Ectodermal cell (in vitro differentiated cells): ENCODE measurements around the gene SPOP.

Experiments used
- H3K27ac ChIP-seq: 2 replicates; pipeline ENCODE4 v1.7.0; 2013; ENCODE audit warnings: mild to moderate bottlenecking, low read depth, low read length; ENCODE audit not compliant: insufficient read depth, poor library complexity, severe bottlenecking
- H3K27me3 ChIP-seq: 2 replicates; pipeline ENCODE4 v1.7.0; 2013; ENCODE audit warnings: mild to moderate bottlenecking, low read length; ENCODE audit not compliant: insufficient read depth, control insufficient read depth, poor library complexity, severe bottlenecking
- H3K36me3 ChIP-seq: one replicate; pipeline ENCODE4 v1.7.0; 2013; ENCODE audit warnings: low read length; ENCODE audit not compliant: control insufficient read depth, insufficient read depth
- H3K4me1 ChIP-seq: one replicate; pipeline ENCODE4 v1.7.0; 2013; ENCODE audit warnings: low read length; ENCODE audit not compliant: control insufficient read depth, insufficient read depth
- H3K4me3 ChIP-seq: 2 replicates; pipeline ENCODE4 v1.7.0; 2013; ENCODE audit warnings: low read depth, low read length, control low read depth; ENCODE audit not compliant: insufficient read depth
- H3K9me3 ChIP-seq: 2 replicates; pipeline ENCODE4 v1.7.0; 2013; ENCODE audit warnings: mild to moderate bottlenecking, low read length, moderate library complexity; ENCODE audit not compliant: control insufficient read depth
- WGBS, 2 experiments: methylation state at CpG; one replicate each; pipeline ENCODE4 v1.1.7; 2013; ENCODE audit warnings: missing lambda C conversion rate in 2 of 2; 5-methylcytosine and 5-hydroxymethylcytosine counted together

SPOP gene

GRCh38 chr17:49696233-49696761 lies 18.4 kb upstream of the SPOP start:
- peaks cover 12% of the 10 kb centered on the region for H3K36me3 ChIP-seq
- peaks cover 3% of the 10 kb centered on the region for H3K4me1 ChIP-seq
- H3K27me3 ChIP-seq = no peaks in the 10 kb centered on the region
- no peaks in the 10 kb centered on the region for H3K9me3 ChIP-seq
- WGBS, 2 experiments = 86% methylated on average over 8 of the region's 8 CpGs
- no peak overlapping the region for H3K27ac ChIP-seq
- H3K4me3 ChIP-seq = no peak overlapping the region

- 66 to 68% methylated on average over 4 to 5 of the region's 5 CpGs for WGBS, 2 experiments
- Histone ChIP-seq H3K9me3 (no peaks in the 10 kb centered on the region), H3K27ac (no peak overlapping the region)
Observed at GRCh38 chr17:49695698-49696232, 17.9 kb upstream of the SPOP start.

GRCh38 chr17:49694847-49695697 lies 17.2 kb upstream of the SPOP start:
- Histone ChIP-seq H3K36me3 (peaks cover under 1% of the 10 kb centered on the region), H3K9me3 (no peaks in the 10 kb centered on the region), H3K27me3 (no peaks in the 10 kb centered on the region), H3K27ac (no peak overlapping the region), H3K4me3 (no peak overlapping the region), H3K4me1 (peaks cover 3% of the 10 kb centered on the region)
- 63% methylated on average over 16 of the region's 16 CpGs for WGBS, 2 experiments

More at GRCh38 chr17:49695698-49696232, 17.9 kb upstream of the SPOP start:
- Histone ChIP-seq H3K4me1 (peaks cover 3% of the 10 kb centered on the region), H3K27me3 (no peaks in the 10 kb centered on the region), H3K36me3 (peaks cover 7% of the 10 kb centered on the region), H3K4me3 (no peak overlapping the region)

- Histone ChIP-seq H3K4me3 (no peak overlapping the region), H3K27me3 (no peaks in the 10 kb centered on the region), H3K27ac (no peak overlapping the region), H3K4me1 (peaks cover 3% of the 10 kb centered on the region), H3K36me3 (no peaks in the 10 kb centered on the region), H3K9me3 (no peaks in the 10 kb centered on the region)
- WGBS, 2 experiments = 81 to 90% methylated on average over 4 of the region's 4 CpGs
Observed at GRCh38 chr17:49692751-49693150, 14.9 kb upstream of the SPOP start.

GRCh38 chr17:49691677-49692191 lies 13.8 kb upstream of the SPOP start:
- no peaks in the 10 kb centered on the region for H3K36me3 ChIP-seq
- H3K27ac ChIP-seq = no peak overlapping the region
- no peak overlapping the region for H3K4me3 ChIP-seq
- H3K4me1 ChIP-seq = peaks cover 3% of the 10 kb centered on the region
- no peaks in the 10 kb centered on the region for H3K9me3 ChIP-seq
- 57 to 69% methylated on average over 8 of the region's 8 CpGs for WGBS, 2 experiments
- H3K27me3 ChIP-seq = no peaks in the 10 kb centered on the region

GRCh38 chr17:49691086-49691676 lies 13.3 kb upstream of the SPOP start:
- Histone ChIP-seq H3K36me3 (no peaks in the 10 kb centered on the region), H3K27me3 (no peaks in the 10 kb centered on the region), H3K9me3 (no peaks in the 10 kb centered on the region), H3K27ac (no peak overlapping the region), H3K4me3 (no peak overlapping the region), H3K4me1 (peaks cover 3% of the 10 kb centered on the region)
- 93 to 94% methylated on average over 9 of the region's 9 CpGs for WGBS, 2 experiments

GRCh38 chr17:49690256-49690655 lies 12.4 kb upstream of the SPOP start:
- no peak overlapping the region for H3K4me3 ChIP-seq
- no peaks in the 10 kb centered on the region for H3K9me3 ChIP-seq
- H3K36me3 ChIP-seq = no peaks in the 10 kb centered on the region
- peaks cover 3% of the 10 kb centered on the region for H3K4me1 ChIP-seq
- H3K27ac ChIP-seq = no peak overlapping the region
- 92 to 96% methylated on average over 2 of the region's 2 CpGs for WGBS, 2 experiments
- no peaks in the 10 kb centered on the region for H3K27me3 ChIP-seq

- H3K36me3 ChIP-seq = no peaks in the 10 kb centered on the region
- no peak overlapping the region for H3K27ac ChIP-seq
- no peaks in the 10 kb centered on the region for H3K27me3 ChIP-seq
- H3K9me3 ChIP-seq = no peaks in the 10 kb centered on the region
- H3K4me3 ChIP-seq = no peak overlapping the region
- WGBS, 2 experiments = 67 to 76% methylated on average over 4 of the region's 4 CpGs
- H3K4me1 ChIP-seq = peaks cover 3% of the 10 kb centered on the region
Observed at GRCh38 chr17:49688848-49689247, 11.0 kb upstream of the SPOP start.

GRCh38 chr17:49687878-49688491 lies 10.1 kb upstream of the SPOP start:
- Histone ChIP-seq H3K4me3 (no peak overlapping the region), H3K9me3 (no peaks in the 10 kb centered on the region), H3K4me1 (peaks cover 3% of the 10 kb centered on the region), H3K27me3 (no peaks in the 10 kb centered on the region), H3K36me3 (no peaks in the 10 kb centered on the region), H3K27ac (no peak overlapping the region)
- 85 to 90% methylated on average over 10 of the region's 10 CpGs for whole genome bisulfite sequencing, 2 experiments
